PC-9 (cell line): ENCODE measurements around the gene B3GLCT.

ENCODE experiments used
- CTCF ChIP-seq: fragments of 200-600 bp; sonication (generic); conservative IDR thresholded peaks from 2 replicates; pipeline ENCODE4 v1.6.1; 2017; ENCODE audit warnings: mixed run types, antibody characterized with exemption, mild to moderate bottlenecking, moderate library complexity
- EZH2 ChIP-seq: fragments of 200-600 bp; sonication (generic); IDR thresholded peaks from 2 replicates; pipeline ENCODE4 v1.8.0; 2017; ENCODE audit warnings: antibody characterized with exemption, low read depth

DNA sequence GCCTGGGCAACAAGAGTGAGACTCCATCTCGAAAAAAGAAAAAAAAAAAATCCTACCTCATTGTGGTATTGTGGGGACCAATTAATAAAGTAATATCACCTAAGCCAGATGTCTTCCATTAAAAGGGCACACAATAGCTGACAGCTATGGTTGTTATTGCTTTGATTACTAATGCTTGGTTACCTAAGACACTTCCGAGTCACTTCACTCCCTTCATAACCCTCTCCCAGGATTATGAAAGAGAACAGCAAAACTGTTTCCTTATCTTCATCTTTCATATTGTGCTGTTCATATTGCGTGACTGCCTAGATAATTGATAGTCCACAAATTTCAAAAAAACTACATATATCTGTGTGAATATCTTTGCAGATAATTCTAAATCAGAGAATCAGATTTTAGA lies 27.8 kb upstream of the B3GLCT start:
- TF ChIP-seq CTCF, result no peak
- TF ChIP-seq EZH2, result no peak
